Esophagus muscularis mucosa (tissue), 4 donors: ENCODE results near the gene PPP2R5D. TPM values are rescaled to one million over a fixed set of nuclear protein-coding genes. Genes with fewer than 3 reads are reported as not detected.
A peak's percentile ranks its signal among the peaks of the same experiment; 100 is the strongest.

Experiments used
- DNase-seq: peaks from one replicate; pipeline ENCODE4 v3.0.0-alpha.2; 2017; ENCODE audit errors: extremely low spot score
- H3K27ac ChIP-seq, 4 donors: fragments of 200-600 bp; sonication (generic); replicated peaks in 1 of 4; 1 replicate in 3 of 4; 2 replicates in 1 of 4; pipeline ENCODE4 v1.5.1; 2016 to 2019; ENCODE audit warnings: mild to moderate bottlenecking in 1 of 4
- H3K27me3 ChIP-seq, 4 donors: fragments of 200-600 bp; sonication (generic); one replicate each; pipeline versions ENCODE4 v1.5.1 to v1.6.0; 2016 to 2019
- H3K36me3 ChIP-seq, 4 donors: fragments of 200-600 bp; sonication (generic); one replicate each; pipeline ENCODE4 v1.5.1; 2016 to 2019
- H3K4me1 ChIP-seq, 4 donors: fragments of 200-600 bp; sonication (generic); one replicate each; pipeline ENCODE4 v1.5.1; 2016 to 2019
- H3K4me3 ChIP-seq, 4 donors: fragments of 200-600 bp; sonication (generic); 1 replicate in 2 of 4; 2 replicates in 2 of 4; pipeline ENCODE4 v1.5.1; 2016 to 2019; ENCODE audit warnings: mild to moderate bottlenecking in 4 of 4, moderate library complexity in 1 of 4
- H3K9me3 ChIP-seq, 4 donors: fragments of 200-600 bp; sonication (generic); 1 replicate in 3 of 4; 2 replicates in 1 of 4; pipeline ENCODE4 v1.5.1; 2016 to 2019
- CTCF ChIP-seq, 3 experiments: fragments of 200-600 bp in 2 of 3; fragments of 450-650 bp in 1 of 3; sonication (generic) in 2 of 3; IDR thresholded peaks; one replicate each; pipeline ENCODE4 v1.5.1; 2017 to 2019; ENCODE audit warnings: antibody characterized with exemption in 3 of 3, mild to moderate bottlenecking in 2 of 3, moderate library complexity in 1 of 3
- EP300 ChIP-seq: sonication (generic); formaldehyde crosslinking; IDR thresholded peaks from one replicate; pipeline ENCODE4 v1.6.1; 2017; ENCODE audit warnings: antibody characterized with exemption
- POLR2A ChIP-seq: fragments of 450-650 bp; IDR thresholded peaks from one replicate; pipeline ENCODE4 v1.6.1; 2017; ENCODE audit warnings: antibody characterized with exemption, moderate library complexity, mild to moderate bottlenecking, low read depth
- POLR2AphosphoS5 ChIP-seq, 2 donors: sonication (generic); formaldehyde crosslinking; IDR thresholded peaks; one replicate each; pipeline ENCODE4 v1.6.1; 2017; ENCODE audit warnings: antibody characterized with exemption in 2 of 2
- WGBS: methylation state at CpG from one replicate; pipeline ENCODE4 v1.1.5; 2018; 5-methylcytosine and 5-hydroxymethylcytosine counted together
- intact Hi-C: fragments of 100-400 bp; cut with DNase I; formaldehyde crosslinking; loops from one replicate; pipeline ENCODE4 v1.15.1; 2023
- total RNA-seq, 4 donors: library from RNA; depleted of rRNA; stranded (reverse); fragments of >200 nt; gene quantifications; one replicate each; pipeline versions ENCODE4 v1.1.0 to v1.2.1, GENCODE V29; 2016

The PPP2R5D gene
- total RNA-seq, 4 donors from 2014 or later = 35.3 to 48.2 (median 42.4) TPM

GRCh38 chr6:43020847-43021246, 36.5 kb downstream of the PPP2R5D start:
- Histone ChIP-seq H3K27me3 (no peaks in the 10 kb centered on the region), H3K27ac (peak overlapping the region; percentile 83 to 97 (median 92)), H3K36me3 (peaks cover 21 to 54% (median 49%) of the 10 kb centered on the region in 4 donors), H3K4me1 (peaks cover 48 to 71% (median 52%) of the 10 kb centered on the region in 4 donors), H3K4me3 (peak overlapping the region; percentile 79 to 99 (median 94)), H3K9me3 (no peaks in the 10 kb centered on the region)
- intact Hi-C loops = no loop called here
- DNase-seq = no peak
- WGBS = 39% methylated on average over 5 of the region's 5 CpGs
- TF ChIP-seq POLR2A = no peak
- no peak for TF ChIP-seq CTCF (IDR thresholded peaks at IDR 0.05)
- TF ChIP-seq POLR2AphosphoS5 (IDR thresholded peaks at IDR 0.05) = no peak
- no peak for TF ChIP-seq EP300

DNA sequence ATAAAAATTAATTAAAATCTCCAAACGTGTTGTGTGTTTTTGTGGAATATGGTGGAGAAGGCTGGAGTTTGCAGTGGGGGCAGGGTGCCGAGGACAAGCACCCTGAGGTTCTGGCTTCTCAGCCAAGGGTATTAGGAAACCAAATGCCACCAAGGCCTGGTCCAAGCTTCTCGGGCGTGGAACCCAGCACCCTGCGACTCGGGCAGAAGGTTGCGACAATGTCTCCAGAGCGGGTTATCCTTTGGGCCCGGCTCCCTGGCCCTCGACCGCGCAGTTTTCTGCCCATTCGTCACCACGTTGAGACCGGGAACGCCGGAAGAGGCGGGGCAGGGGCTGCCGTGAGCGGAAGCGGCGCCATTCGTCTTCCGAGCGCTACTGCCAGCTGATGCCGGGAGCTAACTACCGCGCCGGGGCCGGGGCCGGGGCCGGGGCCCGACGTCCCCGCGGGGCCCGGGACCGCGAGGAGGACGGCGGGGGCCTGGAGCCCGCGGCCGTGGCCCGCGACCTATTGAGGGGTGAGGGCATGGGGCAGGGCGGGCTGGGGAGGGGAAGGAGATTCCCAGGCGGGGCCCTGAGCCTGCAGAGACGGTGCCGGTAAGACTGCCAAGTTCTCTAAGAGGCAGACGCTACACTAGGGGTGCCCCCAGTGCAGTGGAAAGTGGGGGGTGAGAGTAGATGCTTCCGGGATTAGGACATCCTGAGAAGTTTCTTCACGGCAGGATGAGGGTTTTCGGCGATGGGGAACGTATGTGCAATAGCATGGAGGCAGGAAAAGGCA, 37.1 kb downstream of the PPP2R5D start, which contains the start of gene RRP36:
Gene RRP36, plus strand, starts transcription at position 354 of the 778 bp plus-strand sequence. Its CDS starts 32 bp downstream, at position 386.
- peak; percentile 95 for DNase-seq
- intact Hi-C loops = no loop called here
- H3K9me3 ChIP-seq = no peaks in the 10 kb centered on the region
- peak within 1 kb of the TSS; percentile 83 to 97 (median 92) for H3K27ac ChIP-seq
- peak; percentile 75 to 77 for TF ChIP-seq POLR2AphosphoS5 (IDR thresholded peaks at IDR 0.05)
- TF ChIP-seq CTCF (IDR thresholded peaks at IDR 0.05) = no peak
- no peak for TF ChIP-seq POLR2A
- TF ChIP-seq EP300 = no peak
- WGBS = under 1% methylated on average over 13 of the region's 56 CpGs
- peaks cover 42 to 64% (median 46%) of the 10 kb centered on the region in 4 donors for H3K4me1 ChIP-seq
- peak within 1 kb of the TSS; percentile 79 to 99 (median 94) for H3K4me3 ChIP-seq
- no peaks in the 10 kb centered on the region for H3K27me3 ChIP-seq
- H3K36me3 ChIP-seq = peaks cover 27 to 60% (median 55%) of the 10 kb centered on the region in 4 donors

DNA sequence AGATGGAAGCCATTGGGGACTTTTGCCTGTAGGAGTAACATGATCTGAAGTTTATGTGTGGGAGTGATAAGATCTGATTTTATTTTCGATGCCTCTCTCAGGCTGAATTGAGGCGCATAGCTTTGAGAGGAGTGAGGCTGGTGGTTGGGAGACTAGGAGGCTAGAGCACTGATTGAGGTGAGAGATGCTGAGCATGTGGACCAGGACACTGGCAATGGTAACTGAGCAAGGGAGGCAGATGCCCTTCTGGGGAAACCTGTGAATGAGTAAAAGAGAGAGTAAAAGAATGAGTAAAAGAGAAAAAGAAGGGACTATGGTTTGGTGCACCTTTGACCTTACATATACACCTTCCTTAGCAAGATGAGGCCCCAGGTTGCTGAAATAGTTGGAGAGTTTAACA, 40.1 kb downstream of the PPP2R5D start:
- intact Hi-C loops = no loop called here

DNA sequence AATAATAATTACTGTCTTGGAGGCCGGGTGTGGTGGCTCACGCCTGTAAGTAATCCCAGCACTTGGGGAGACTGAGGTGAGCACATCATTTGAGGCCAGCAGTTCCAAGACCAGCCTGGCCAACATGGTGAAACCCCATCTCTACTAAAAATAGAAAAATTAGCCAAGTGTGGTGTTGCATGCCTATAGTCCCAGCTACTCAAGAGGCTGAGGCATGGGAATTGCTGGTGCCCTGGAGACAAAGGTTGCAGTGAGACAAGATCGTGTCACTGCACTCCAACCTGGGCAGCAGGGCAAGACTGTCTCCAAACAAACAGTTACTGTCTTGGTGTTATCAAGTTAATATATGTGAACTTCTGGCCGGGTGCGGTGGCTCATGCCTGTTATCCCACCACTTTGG, 42.0 kb downstream of the PPP2R5D start:
- WGBS = 81% methylated on average over 5 of the region's 5 CpGs
- H3K27ac ChIP-seq = no peak overlapping the region

More for the DNA sequence above, 40.1 kb downstream of the PPP2R5D start:
- Histone ChIP-seq H3K36me3 (peaks cover 45 to 65% (median 61%) of the 10 kb centered on the region in 4 donors), H3K4me1 (peaks cover 25 to 44% (median 31%) of the 10 kb centered on the region in 4 donors), H3K27me3 (no peaks in the 10 kb centered on the region), H3K27ac (no peak overlapping the region), H3K9me3 (no peaks in the 10 kb centered on the region), H3K4me3 (no peak overlapping the region)
- TF ChIP-seq CTCF (IDR thresholded peaks at IDR 0.05) (no peak), POLR2AphosphoS5 (IDR thresholded peaks at IDR 0.05) (no peak), EP300 (no peak), POLR2A (no peak)
- 95% methylated on average over 2 of the region's 2 CpGs for WGBS
- DNase-seq = no peak

More for the DNA sequence above, 42.0 kb downstream of the PPP2R5D start:
- Histone ChIP-seq H3K36me3 (peaks cover 64 to 72% (median 67%) of the 10 kb centered on the region in 4 donors), H3K9me3 (no peaks in the 10 kb centered on the region), H3K4me3 (no peak overlapping the region), H3K4me1 (peaks cover 16 to 28% (median 22%) of the 10 kb centered on the region in 4 donors), H3K27me3 (no peaks in the 10 kb centered on the region)
- intact Hi-C loops = no loop called here
- TF ChIP-seq CTCF (IDR thresholded peaks at IDR 0.05) = no peak
- TF ChIP-seq EP300 = no peak
- TF ChIP-seq POLR2AphosphoS5 (IDR thresholded peaks at IDR 0.05) = no peak
- no peak for TF ChIP-seq POLR2A
- DNase-seq = no peak
